BLaER1 treated with 17β-estradiol and CSF1 and Interleukin-3, amounts not matched to agents 10 nM and 100 nM (cell line): ENCODE results near the gene ZNF674.
"Not testable (repeated sequence)": the region's sequence is repeated elsewhere in the genome, so short reads cannot be mapped to it uniquely, and the experiment has no call there.

Experiments
- H3K27ac ChIP-seq, 11 experiments: shearing (Covaris generic); formaldehyde crosslinking; 2 replicates each; pipeline ENCODE4 v1.8.1; 2022
- H3K27me3 ChIP-seq, 11 experiments: shearing (Covaris generic); formaldehyde crosslinking; 2 replicates each; pipeline ENCODE4 v1.8.1; 2022
- H3K36me3 ChIP-seq, 11 experiments: shearing (Covaris generic); formaldehyde crosslinking; 2 replicates each; pipeline ENCODE4 v1.8.1; 2022
- H3K4me1 ChIP-seq, 10 experiments: shearing (Covaris generic); formaldehyde crosslinking; 2 replicates each; pipeline ENCODE4 v1.8.1; 2022
- H3K4me2 ChIP-seq, 11 experiments: shearing (Covaris generic); formaldehyde crosslinking; 2 replicates each; pipeline ENCODE4 v1.8.1; 2022
- H3K4me3 ChIP-seq, 10 experiments: shearing (Covaris generic); formaldehyde crosslinking; 2 replicates each; pipeline ENCODE4 v1.8.1; 2022
- H3K9ac ChIP-seq, 11 experiments: shearing (Covaris generic); formaldehyde crosslinking; 2 replicates each; pipeline ENCODE4 v1.8.1; 2022
- H3K9me3 ChIP-seq, 11 experiments: shearing (Covaris generic); formaldehyde crosslinking; replicated peaks in 1 of 11; 2 replicates each; pipeline ENCODE4 v1.8.1; 2022
- H4K20me1 ChIP-seq, 11 experiments: shearing (Covaris generic); formaldehyde crosslinking; 2 replicates each; pipeline ENCODE4 v1.8.1; 2022
- Cebpa-rat ChIP-seq, 11 experiments: shearing (Covaris generic); IDR thresholded peaks; 2 replicates each; pipeline ENCODE4 v1.8.1; 2022

Gene ZNF674

DNA sequence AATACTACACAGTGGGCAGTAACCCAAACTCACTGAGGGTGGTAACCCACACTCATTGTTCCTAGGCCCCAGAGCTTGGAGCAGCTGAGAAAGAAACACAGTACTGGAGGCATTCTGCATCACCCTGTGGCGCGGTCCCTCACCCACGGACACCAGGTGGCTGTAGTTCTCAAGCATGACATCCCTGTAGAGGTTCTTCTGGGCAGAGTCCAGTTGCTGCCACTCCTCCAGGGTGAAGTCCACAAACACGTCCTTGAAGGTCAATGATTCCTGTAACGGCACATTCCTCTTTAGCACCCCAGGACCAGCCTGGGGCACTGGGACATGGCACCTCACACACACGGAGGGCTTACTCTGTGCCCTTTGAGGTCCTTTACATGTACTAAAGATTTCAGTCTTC, 16.6 kb downstream of the ZNF674 start:
- Histone ChIP-seq H3K9me3 (peaks cover 35 to 77% (median 67%) of the 10 kb centered on the region in 11 experiments), H3K9ac (peak overlapping the region in 1 of 11 experiments; percentile 64; a peak in 1 of 22 replicates)

DNA sequence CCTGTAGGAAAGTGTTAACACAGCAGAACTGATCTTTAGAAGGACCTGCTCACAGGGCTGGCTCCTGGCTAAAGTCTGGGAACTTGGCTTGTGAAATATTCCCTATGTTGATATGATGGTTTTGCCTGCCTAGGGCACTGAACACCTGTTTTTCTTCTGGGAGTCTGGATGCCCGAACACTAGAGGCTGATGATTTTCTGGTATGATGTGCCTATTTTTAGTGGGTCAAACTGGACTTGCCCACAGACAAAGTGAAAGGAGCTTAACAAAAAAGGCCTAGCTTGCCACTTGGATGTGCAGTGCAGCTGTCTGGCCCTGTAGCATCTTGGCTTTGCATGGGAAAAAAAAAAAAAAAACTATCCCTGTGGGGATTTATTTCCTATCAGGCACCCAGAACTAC, 39.1 kb downstream of the ZNF674 start:
- H3K9me3 ChIP-seq: peaks cover 76 to 83% (median 81%) of the 10 kb centered on the region in 11 experiments
- H3K9ac ChIP-seq: no peak overlapping the region
- no peaks in the 10 kb centered on the region for H3K27me3 ChIP-seq
- H3K27ac ChIP-seq: no peak overlapping the region
- H4K20me1 ChIP-seq: no peaks in the 10 kb centered on the region
- peaks cover 51 to 82% (median 77%) of the 10 kb centered on the region in 11 experiments for H3K36me3 ChIP-seq
- H3K4me2 ChIP-seq: 0 out of 22 replicates have a peak overlapping the region, but pooled peaks of 1 of the 11 experiments have one; percentile 12
- H3K4me1 ChIP-seq: peaks cover 0 to 4% (median 0%) of the 10 kb centered on the region in 10 experiments; a peak in 1 of 20 replicates
- H3K4me3 ChIP-seq: no peak overlapping the region
- TF ChIP-seq Cebpa-rat (IDR thresholded peaks at IDR 0.05): no peak

More for the DNA sequence above, 16.6 kb downstream of the ZNF674 start:
- not testable (repeated sequence) for H4K20me1 ChIP-seq, H3K27me3 ChIP-seq, H3K4me3 ChIP-seq
- Histone ChIP-seq H3K4me1 (peaks cover 9 to 59% (median 36%) of the 10 kb centered on the region in 10 experiments), H3K36me3 (peaks cover 3 to 50% (median 26%) of the 10 kb centered on the region in 11 experiments; a peak in 19 of 22 replicates), H3K27ac (peak overlapping the region in 3 of 11 experiments; percentile 49 to 70 (median 68); a peak in 7 of 22 replicates), H3K4me2 (peak overlapping the region in 7 of 11 experiments; percentile 50 to 76 (median 59); a peak in 13 of 22 replicates)

DNA sequence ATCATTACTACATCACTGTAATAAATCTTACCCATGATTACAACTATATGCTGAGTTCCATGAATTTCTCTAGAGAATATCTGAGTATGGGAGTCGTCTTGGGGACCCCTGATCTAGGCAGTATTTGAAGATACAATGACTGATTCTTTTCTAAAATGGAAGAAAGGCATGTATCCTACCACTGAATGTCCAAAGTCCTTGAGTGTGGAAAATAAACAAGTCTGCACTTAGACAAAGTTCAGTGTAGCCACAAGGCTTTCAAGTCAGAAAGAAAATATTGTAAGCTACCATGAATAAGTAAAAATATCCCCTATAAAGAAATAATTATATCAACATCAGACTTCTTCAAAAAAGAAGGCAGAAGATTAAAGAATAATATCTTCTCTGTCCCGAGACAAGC, 42.4 kb downstream of the ZNF674 start:
- H3K4me2 ChIP-seq: no peak overlapping the region
- no peak for TF ChIP-seq Cebpa-rat (IDR thresholded peaks at IDR 0.05)
- H3K4me3 ChIP-seq: peak overlapping the region in 1 of 10 experiments; percentile 14; a peak in 3 of 20 replicates
- no peaks in the 10 kb centered on the region for H4K20me1 ChIP-seq
- no peak overlapping the region for H3K27ac ChIP-seq
- peaks cover 98 to 100% (median 100%) of the 10 kb centered on the region in 11 experiments for H3K9me3 ChIP-seq
- H3K4me1 ChIP-seq: peaks cover 0 to 4% (median 0%) of the 10 kb centered on the region in 10 experiments; a peak in 1 of 20 replicates
- no peaks in the 10 kb centered on the region for H3K27me3 ChIP-seq
- no peak overlapping the region for H3K9ac ChIP-seq
- peaks cover 75 to 99% (median 95%) of the 10 kb centered on the region in 11 experiments for H3K36me3 ChIP-seq

DNA sequence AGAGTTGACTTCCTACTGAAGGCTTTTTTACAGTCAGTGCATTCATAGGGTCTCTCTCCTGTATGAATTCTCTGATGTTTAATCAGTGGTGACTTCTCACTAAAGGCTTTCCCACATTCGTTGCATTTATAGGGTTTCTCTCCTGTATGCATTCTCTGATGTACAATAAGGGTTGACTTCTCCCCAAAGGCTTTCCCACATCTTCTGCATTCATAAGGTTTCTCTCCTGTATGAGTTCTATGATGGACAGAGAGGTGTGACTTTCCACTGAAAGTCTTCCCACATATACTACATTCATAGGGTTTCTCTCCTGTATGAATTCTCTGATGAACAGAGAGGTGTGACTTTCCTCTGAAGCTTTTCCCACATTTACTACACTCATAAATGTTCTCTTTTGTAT, 45.2 kb downstream of the ZNF674 start:
- Histone ChIP-seq H3K9ac (no peak overlapping the region), H3K36me3 (peaks cover 68 to 98% (median 90%) of the 10 kb centered on the region in 11 experiments), H3K27ac (no peak overlapping the region), H3K4me3 (peak overlapping the region in 4 of 10 experiments; percentile 5 to 35 (median 30); a peak in 6 of 20 replicates), H4K20me1 (no peaks in the 10 kb centered on the region), H3K4me1 (no peaks in the 10 kb centered on the region), H3K27me3 (no peaks in the 10 kb centered on the region), H3K9me3 (peaks cover 97 to 100% (median 100%) of the 10 kb centered on the region in 11 experiments), H3K4me2 (no peak overlapping the region)
- no peak for TF ChIP-seq Cebpa-rat (IDR thresholded peaks at IDR 0.05)

DNA sequence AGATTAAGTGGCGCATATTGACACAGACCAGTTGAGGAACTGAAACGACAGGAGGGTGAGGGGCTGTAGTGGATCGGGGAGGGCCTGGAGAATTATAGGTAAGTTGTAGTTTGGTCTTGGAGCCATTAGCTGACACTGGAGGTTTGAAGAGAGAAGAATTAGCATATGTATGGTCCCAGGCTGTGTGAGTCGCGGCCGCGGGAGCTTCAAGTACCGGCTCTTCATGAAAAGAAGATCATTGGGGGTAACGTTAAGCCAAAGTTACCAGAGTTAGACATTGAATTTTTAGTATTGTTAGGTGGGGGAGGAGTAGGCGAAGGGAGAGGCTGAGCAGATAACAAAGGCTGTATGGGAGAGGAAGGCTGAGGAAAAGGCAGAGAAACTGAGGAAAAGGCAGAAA, 56.5 kb downstream of the ZNF674 start:
- H3K27me3 ChIP-seq: no peaks in the 10 kb centered on the region
- H3K4me3 ChIP-seq: no peak overlapping the region
- peaks cover 19 to 66% (median 25%) of the 10 kb centered on the region in 11 experiments; a peak in 21 of 22 replicates for H3K36me3 ChIP-seq
- no peak overlapping the region for H3K9ac ChIP-seq
- no peak overlapping the region for H3K4me2 ChIP-seq
- no peaks in the 10 kb centered on the region for H4K20me1 ChIP-seq
- no peak for TF ChIP-seq Cebpa-rat (IDR thresholded peaks at IDR 0.05)
- H3K9me3 ChIP-seq: peaks cover 94 to 100% (median 98%) of the 10 kb centered on the region in 11 experiments
- no peaks in the 10 kb centered on the region for H3K4me1 ChIP-seq
- H3K27ac ChIP-seq: no peak overlapping the region

DNA sequence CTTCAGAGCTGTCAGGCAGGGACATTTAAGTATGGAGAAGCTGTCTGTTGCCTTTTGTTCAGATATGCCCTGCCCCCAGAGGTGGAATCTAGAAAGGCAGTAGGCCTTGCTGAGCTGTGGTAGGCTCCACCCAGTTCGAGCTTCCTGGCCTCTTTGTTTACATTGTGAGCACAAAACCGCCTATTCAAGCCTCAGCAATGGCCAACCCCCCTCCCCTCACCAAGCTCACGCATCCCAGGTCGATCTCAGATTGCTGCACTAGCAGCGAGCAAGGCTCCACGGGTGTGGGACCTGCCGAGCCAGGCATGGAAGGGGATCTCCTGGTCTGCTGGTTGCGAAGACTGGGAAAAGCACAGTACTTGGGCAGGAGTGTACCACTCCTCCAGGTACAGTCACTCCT, 59.3 kb downstream of the ZNF674 start:
- Histone ChIP-seq H3K27ac (no peak overlapping the region), H3K4me3 (no peak overlapping the region), H3K9ac (no peak overlapping the region), H3K36me3 (peaks cover 17 to 48% (median 22%) of the 10 kb centered on the region in 11 experiments; a peak in 20 of 22 replicates), H3K4me1 (no peaks in the 10 kb centered on the region), H3K9me3 (peaks cover 89 to 98% (median 94%) of the 10 kb centered on the region in 11 experiments), H4K20me1 (no peaks in the 10 kb centered on the region), H3K4me2 (no peak overlapping the region), H3K27me3 (no peaks in the 10 kb centered on the region)
- no peak for TF ChIP-seq Cebpa-rat (IDR thresholded peaks at IDR 0.05)

DNA sequence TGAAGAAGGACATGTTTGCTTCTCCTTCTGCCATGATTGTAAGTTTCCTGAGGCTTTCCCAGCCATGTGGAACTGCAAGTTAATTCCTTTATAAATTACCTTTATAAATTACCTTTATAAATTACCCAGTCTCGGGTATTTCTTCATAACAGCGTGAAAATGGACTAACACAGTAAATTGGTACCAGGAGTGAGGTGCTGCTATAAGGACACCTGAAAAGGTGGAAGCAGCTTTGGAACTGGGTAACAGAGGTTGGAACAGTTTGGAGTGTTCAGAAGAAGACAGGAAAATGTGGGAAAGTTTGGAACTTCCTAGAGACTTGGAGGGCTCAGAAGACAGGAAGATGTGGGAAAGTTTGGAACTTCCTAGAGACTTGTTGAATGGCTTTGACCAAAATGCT, 66.6 kb downstream of the ZNF674 start:
- H3K9ac ChIP-seq, H4K20me1 ChIP-seq, H3K4me1 ChIP-seq, H3K27ac ChIP-seq, H3K4me3 ChIP-seq, H3K4me2 ChIP-seq, H3K27me3 ChIP-seq: not testable (repeated sequence)
- Histone ChIP-seq H3K9me3 (peaks cover 62 to 88% (median 74%) of the 10 kb centered on the region in 11 experiments), H3K36me3 (peaks cover 8 to 23% (median 12%) of the 10 kb centered on the region in 11 experiments; a peak in 21 of 22 replicates)

DNA sequence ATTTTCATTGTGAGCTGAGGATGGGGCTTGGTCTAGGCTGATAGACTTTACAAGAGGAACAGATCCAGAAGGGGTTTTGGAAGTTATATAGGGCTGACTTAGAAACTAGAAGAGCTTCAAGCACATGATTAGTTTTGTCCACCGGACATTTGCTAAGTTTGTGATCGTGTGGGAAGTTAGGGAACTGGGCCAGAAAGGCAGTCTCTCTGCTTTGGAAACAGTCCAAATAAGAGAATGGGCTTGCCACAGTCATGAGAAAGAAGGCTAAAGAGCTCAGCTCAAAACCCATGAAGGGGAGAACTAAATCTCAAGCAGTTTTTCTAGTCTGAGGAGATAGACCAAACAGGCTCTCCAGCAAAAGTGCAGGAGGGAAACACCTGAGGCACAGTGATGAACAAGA, 67.8 kb downstream of the ZNF674 start:
- Histone ChIP-seq H3K4me2 (no peak overlapping the region), H3K4me3 (no peak overlapping the region), H3K9me3 (peaks cover 65 to 90% (median 77%) of the 10 kb centered on the region in 11 experiments), H3K9ac (no peak overlapping the region), H3K27me3 (no peaks in the 10 kb centered on the region), H3K27ac (no peak overlapping the region), H3K36me3 (peaks cover 17 to 35% (median 22%) of the 10 kb centered on the region in 11 experiments), H3K4me1 (peaks cover 0 to 9% (median 0%) of the 10 kb centered on the region in 10 experiments; a peak in 3 of 20 replicates), H4K20me1 (no peaks in the 10 kb centered on the region)
- TF ChIP-seq Cebpa-rat (IDR thresholded peaks at IDR 0.05): no peak

DNA sequence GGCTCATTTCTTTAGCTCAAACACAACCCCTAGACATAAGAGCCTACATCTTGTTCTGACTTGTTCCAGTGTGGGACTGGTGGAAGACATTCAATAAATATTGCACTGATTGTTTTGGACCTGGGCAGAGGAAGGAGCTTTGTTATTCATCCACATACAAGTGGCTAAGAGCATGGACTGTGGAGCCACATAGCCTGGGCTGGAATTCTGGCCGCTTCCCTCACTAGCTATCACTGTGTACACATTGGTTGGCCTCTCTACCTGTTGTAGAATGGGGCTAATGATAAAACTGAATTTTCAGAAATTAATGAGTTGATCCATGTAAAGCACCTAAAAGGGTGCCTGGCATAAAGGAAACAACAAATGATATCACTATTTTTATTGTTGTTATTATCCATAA, 80.0 kb downstream of the ZNF674 start:
- TF ChIP-seq Cebpa-rat (IDR thresholded peaks at IDR 0.05): no peak
- peaks cover 11 to 43% (median 39%) of the 10 kb centered on the region in 10 experiments for H3K4me1 ChIP-seq
- no peaks in the 10 kb centered on the region for H3K27me3 ChIP-seq
- H3K9ac ChIP-seq: no peak overlapping the region
- H3K4me2 ChIP-seq: no peak overlapping the region
- H3K4me3 ChIP-seq: no peak overlapping the region
- no peak overlapping the region for H3K27ac ChIP-seq
- peaks cover 34 to 43% (median 36%) of the 10 kb centered on the region in 11 experiments for H3K9me3 ChIP-seq
- no peaks in the 10 kb centered on the region for H4K20me1 ChIP-seq
- H3K36me3 ChIP-seq: peaks cover 61 to 74% (median 70%) of the 10 kb centered on the region in 11 experiments

DNA sequence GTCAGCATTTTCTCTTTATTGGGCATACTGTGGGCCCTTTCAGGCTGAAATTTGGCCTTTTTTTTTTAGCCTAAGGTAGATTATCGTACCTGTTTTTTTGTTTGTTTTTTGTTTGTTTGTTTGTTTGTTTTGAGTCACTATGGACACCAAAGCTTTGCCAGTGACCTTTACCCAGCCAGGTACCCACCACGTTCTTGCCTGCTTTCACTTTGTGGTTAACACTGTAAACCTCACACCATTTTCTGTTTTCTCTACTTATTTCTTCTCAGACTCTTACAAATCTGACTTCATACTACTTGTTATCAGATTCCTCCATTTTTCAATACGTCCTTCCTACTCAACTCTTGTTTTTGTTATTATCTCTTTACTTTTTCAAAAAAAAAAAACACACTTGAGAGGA, 81.5 kb downstream of the ZNF674 start:
- H3K9ac ChIP-seq: no peak overlapping the region
- no peak for TF ChIP-seq Cebpa-rat (IDR thresholded peaks at IDR 0.05)
- H3K4me1 ChIP-seq: peaks cover 11 to 53% (median 40%) of the 10 kb centered on the region in 10 experiments
- peak overlapping the region in 5 of 11 experiments; percentile 27 to 79 (median 75); a peak in 8 of 22 replicates for H3K4me2 ChIP-seq
- no peak overlapping the region for H3K27ac ChIP-seq
- no peaks in the 10 kb centered on the region for H3K27me3 ChIP-seq
- no peaks in the 10 kb centered on the region for H4K20me1 ChIP-seq
- H3K4me3 ChIP-seq: no peak overlapping the region
- peaks cover 20 to 30% (median 21%) of the 10 kb centered on the region in 11 experiments for H3K9me3 ChIP-seq
- H3K36me3 ChIP-seq: peaks cover 48 to 62% (median 59%) of the 10 kb centered on the region in 11 experiments
